Measurements from ENCODE around the gene GJD3. TPM values are rescaled to one million over a fixed set of nuclear protein-coding genes. Genes with fewer than 3 reads are reported as not detected.
"Not testable (repeated sequence)": the region's sequence is repeated elsewhere in the genome, so short reads cannot be mapped to it uniquely, and the experiment has no call there.

Gene GJD3
- total RNA-seq, 1 donor from 2014 or later, result 1.1 TPM

DNA sequence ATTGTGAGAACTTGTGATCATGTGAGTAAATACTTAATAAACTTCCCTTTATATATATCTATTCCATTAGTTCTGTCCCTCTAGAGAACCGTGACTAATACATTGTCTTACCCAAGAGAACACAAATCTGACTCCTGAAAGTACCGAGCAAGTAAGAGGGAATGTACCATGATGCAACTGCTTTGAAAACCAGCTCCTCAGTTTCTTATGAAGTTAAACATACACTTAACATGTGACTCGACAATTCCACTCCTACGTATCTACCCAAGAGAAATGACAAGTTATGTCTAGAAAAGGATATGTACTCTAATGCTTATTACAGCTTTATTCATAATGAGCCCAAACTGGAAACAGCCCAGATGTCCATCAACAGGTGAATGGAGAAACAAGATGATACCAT is 8.8 kb upstream of the GJD3 start:
- Mint-ChIP-seq H3K27ac (ENCODE audit: unreplicated experiment) (no peak overlapping the region), H3K9me3 (ENCODE audit: unreplicated experiment) (no peaks in the 10 kb centered on the region), H3K36me3 (ENCODE audit: low read depth, unreplicated experiment) (peaks cover 6% of the 10 kb centered on the region), H3K27me3 (ENCODE audit: unreplicated experiment) (peaks cover 4% of the 10 kb centered on the region), H3K4me1 (ENCODE audit: unreplicated experiment) (peaks cover 7% of the 10 kb centered on the region), H3K4me3 (ENCODE audit: unreplicated experiment) (no peak overlapping the region)
- no peak for TF ChIP-seq CTCF (IDR thresholded peaks at IDR 0.05; ENCODE audit: unreplicated experiment)
- no peak for DNase-seq (ENCODE audit: low spot score)

GRCh38 chr17:40372644-40373043 is 8.1 kb upstream of the GJD3 start:
- not testable (repeated sequence) for H3K9me3 Mint-ChIP-seq (ENCODE audit: unreplicated experiment); DNase-seq (ENCODE audit: low spot score); H3K4me1 Mint-ChIP-seq (ENCODE audit: unreplicated experiment); H3K36me3 Mint-ChIP-seq (ENCODE audit: low read depth, unreplicated experiment); H3K4me3 Mint-ChIP-seq (ENCODE audit: unreplicated experiment); H3K27ac Mint-ChIP-seq (ENCODE audit: unreplicated experiment); H3K27me3 Mint-ChIP-seq (ENCODE audit: unreplicated experiment)

- no peaks in the 10 kb centered on the region for H3K9me3 Mint-ChIP-seq (ENCODE audit: unreplicated experiment)
- no peak overlapping the region for H3K27ac Mint-ChIP-seq (ENCODE audit: unreplicated experiment)
- DNase-seq (ENCODE audit: low spot score), result no peak
- H3K4me1 Mint-ChIP-seq (ENCODE audit: unreplicated experiment), result peaks cover 7% of the 10 kb centered on the region
- no peak overlapping the region for H3K4me3 Mint-ChIP-seq (ENCODE audit: unreplicated experiment)
- H3K27me3 Mint-ChIP-seq (ENCODE audit: unreplicated experiment), result peaks cover 2% of the 10 kb centered on the region
- H3K36me3 Mint-ChIP-seq (ENCODE audit: low read depth, unreplicated experiment), result peaks cover 6% of the 10 kb centered on the region
- TF ChIP-seq CTCF (IDR thresholded peaks at IDR 0.05; ENCODE audit: unreplicated experiment), result no peak
Observed at GRCh38 chr17:40372031-40372430, 7.5 kb upstream of the GJD3 start.

DNA sequence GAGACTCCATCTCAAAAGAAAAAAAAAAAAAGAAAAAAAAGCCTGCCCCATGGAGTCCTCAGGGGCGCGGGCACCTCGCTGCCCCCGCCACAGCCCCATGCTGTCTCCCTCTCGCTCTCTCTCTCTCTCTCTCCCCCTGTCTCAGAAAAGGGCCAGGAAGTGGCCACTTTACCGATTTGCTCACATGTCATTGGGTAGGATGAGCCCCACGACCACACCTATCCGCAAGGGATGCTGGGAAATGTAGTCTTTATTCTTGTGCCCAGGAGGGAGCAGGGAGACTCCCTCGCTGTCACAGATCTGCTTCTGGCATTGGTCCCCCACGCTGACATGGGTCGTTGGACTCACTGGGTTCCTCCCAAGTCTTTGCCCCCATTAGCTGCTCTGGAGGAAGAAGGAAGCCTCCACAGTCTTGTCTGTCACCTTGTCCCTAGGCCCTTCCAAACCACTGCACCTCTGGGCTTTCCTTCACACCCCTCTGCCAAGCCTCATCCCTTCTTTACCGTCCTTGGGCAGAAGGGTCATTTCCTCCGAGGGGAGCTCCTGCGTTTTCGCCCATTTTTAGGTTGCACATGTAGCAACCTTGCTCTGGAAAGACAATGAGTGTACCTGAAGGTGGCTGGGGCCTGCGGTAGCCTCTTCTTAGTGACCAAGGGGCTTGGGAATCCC is 6.9 kb upstream of the GJD3 start:
- H3K9me3 Mint-ChIP-seq (ENCODE audit: unreplicated experiment), result no peaks in the 10 kb centered on the region
- peaks cover 6% of the 10 kb centered on the region for H3K36me3 Mint-ChIP-seq (ENCODE audit: low read depth, unreplicated experiment)
- peaks cover 2% of the 10 kb centered on the region for H3K27me3 Mint-ChIP-seq (ENCODE audit: unreplicated experiment)
- no peak for TF ChIP-seq CTCF (IDR thresholded peaks at IDR 0.05; ENCODE audit: unreplicated experiment)
- no peak overlapping the region for H3K27ac Mint-ChIP-seq (ENCODE audit: unreplicated experiment)
- peaks cover 7% of the 10 kb centered on the region for H3K4me1 Mint-ChIP-seq (ENCODE audit: unreplicated experiment)
- DNase-seq (ENCODE audit: low spot score), result no peak
- no peak overlapping the region for H3K4me3 Mint-ChIP-seq (ENCODE audit: unreplicated experiment)

- Mint-ChIP-seq H3K9me3 (ENCODE audit: unreplicated experiment) (no peaks in the 10 kb centered on the region), H3K4me3 (ENCODE audit: unreplicated experiment) (no peak overlapping the region), H3K36me3 (ENCODE audit: low read depth, unreplicated experiment) (peaks cover 6% of the 10 kb centered on the region), H3K27me3 (ENCODE audit: unreplicated experiment) (peaks cover 2% of the 10 kb centered on the region), H3K4me1 (ENCODE audit: unreplicated experiment) (peaks cover 7% of the 10 kb centered on the region), H3K27ac (ENCODE audit: unreplicated experiment) (no peak overlapping the region)
- TF ChIP-seq CTCF (IDR thresholded peaks at IDR 0.05; ENCODE audit: unreplicated experiment), result no peak
- DNase-seq (ENCODE audit: low spot score), result no peak
Observed at GRCh38 chr17:40369923-40370322, 5.4 kb upstream of the GJD3 start.

GRCh38 chr17:40367728-40368127 is 3.2 kb upstream of the GJD3 start:
- H3K27ac Mint-ChIP-seq (ENCODE audit: unreplicated experiment); H3K9me3 Mint-ChIP-seq (ENCODE audit: unreplicated experiment); H3K27me3 Mint-ChIP-seq (ENCODE audit: unreplicated experiment); H3K4me3 Mint-ChIP-seq (ENCODE audit: unreplicated experiment); DNase-seq (ENCODE audit: low spot score); H3K4me1 Mint-ChIP-seq (ENCODE audit: unreplicated experiment); H3K36me3 Mint-ChIP-seq (ENCODE audit: low read depth, unreplicated experiment): not testable (repeated sequence)
